ENCODE measurements around the gene MATN1.
"Not testable (repeated sequence)": the region's sequence is repeated elsewhere in the genome, so short reads cannot be mapped to it uniquely, and the experiment has no call there.

Gene MATN1, protein sequence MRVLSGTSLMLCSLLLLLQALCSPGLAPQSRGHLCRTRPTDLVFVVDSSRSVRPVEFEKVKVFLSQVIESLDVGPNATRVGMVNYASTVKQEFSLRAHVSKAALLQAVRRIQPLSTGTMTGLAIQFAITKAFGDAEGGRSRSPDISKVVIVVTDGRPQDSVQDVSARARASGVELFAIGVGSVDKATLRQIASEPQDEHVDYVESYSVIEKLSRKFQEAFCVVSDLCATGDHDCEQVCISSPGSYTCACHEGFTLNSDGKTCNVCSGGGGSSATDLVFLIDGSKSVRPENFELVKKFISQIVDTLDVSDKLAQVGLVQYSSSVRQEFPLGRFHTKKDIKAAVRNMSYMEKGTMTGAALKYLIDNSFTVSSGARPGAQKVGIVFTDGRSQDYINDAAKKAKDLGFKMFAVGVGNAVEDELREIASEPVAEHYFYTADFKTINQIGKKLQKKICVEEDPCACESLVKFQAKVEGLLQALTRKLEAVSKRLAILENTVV

DNA sequence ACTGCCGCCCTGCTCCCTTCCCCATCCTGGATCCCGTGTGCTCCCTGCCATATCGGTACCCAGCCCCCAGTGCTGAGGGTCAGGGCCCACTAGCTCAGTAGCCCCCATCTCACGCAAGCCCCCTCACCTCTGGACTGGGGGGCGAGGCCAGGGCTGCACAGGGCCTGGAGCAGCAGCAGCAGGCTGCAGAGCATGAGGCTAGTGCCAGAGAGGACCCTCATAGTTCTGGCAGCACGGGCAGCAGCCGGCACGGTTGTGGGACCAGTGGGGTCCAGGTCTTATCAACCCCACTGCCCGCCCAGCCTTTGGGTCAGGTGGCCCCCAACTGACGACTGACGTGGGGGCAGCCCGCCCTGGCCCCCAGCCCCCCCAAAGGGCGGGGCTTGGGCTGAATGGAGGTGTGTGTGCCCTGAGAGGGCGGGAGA is at the start of gene MATN1:
Gene MATN1, minus strand, starts transcription at position 255 of the 425 bp plus-strand sequence. Its CDS starts 34 bp downstream, at position 221.
- no peak for DNase-seq

DNA sequence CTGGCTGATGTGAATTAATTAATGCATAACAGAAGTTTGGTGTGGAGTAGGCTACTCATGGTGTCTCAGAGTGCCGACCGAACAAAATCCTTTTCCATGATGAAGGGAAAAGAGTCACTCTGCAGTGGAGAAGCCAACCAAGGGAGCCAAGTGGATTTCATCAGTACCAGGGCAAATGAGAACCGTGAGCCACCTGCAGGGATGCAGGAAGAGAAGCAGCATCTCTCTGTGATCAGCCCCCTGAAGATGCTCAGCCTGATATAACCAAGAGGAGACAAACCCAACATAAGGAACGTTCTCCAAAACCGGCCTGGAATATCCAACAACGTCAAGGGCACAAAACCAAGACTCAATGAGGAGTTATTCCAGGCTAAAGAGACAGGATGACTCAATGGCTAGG is 47.6 kb upstream of the MATN1 start:
- DNase-seq, result no peak

DNA sequence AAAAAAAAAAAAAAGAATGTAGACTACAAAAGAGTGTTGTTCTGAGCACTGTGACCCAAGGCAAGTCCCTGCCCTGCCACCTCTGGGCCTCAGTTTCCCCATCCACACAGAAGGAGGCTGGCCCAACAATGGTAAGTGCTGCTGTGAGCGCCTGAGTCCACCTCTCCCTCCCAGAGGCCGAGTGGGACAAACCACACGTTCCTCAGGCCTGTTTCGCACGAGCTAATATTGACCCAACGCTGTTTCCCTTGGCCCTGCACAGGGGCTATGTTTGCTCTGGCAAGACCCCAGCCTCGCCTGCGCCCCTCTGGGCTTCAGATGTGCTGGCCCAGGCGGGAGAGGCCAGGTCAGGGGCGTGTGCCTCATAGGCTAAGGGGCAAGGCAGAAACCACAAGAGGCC is 46.8 kb upstream of the MATN1 start:
- no peak for DNase-seq

DNA sequence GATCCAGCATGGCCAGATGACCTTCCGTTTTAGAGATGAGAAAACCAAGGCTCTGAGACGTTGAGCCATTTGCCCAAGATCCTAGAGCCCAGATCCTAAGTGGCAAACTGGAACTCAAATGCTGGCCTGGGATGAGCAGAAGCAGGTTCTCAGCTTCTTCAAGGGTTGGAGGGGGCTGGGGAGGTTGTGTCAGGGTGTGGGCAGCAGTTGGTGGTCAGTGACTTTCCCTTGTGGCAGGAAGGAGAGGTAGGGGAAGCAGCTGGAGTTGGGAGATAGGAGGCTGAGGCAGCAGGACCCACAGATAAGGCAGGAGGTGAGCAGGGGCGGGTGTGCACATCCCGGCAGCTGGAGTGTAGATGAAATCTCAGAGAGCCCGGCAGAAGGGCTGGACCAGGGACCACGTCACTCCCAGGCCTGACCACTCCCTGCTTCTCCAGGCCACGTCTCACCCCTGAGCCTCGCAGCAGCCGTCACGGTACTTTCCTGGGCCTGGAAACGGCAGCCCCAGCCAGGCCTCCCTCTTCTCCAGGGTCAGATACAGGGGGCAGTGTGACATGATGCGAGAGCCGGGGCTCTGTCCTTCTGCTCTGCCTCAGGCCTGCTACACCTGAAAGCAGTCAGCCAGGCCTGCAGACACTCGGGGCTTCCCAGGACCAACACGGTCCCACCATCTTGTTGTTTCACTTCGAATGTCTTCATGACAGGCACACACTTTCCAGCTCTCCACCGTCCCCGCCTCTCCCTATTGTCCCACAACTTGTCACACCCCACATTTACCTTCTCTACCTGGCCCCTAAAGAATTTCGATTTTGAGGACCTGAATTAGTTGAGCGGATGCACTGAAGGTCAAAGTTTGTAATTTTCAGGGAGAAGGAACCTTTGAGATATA is 45.7 kb upstream of the MATN1 start:
- DNase-seq, result no peak

DNA sequence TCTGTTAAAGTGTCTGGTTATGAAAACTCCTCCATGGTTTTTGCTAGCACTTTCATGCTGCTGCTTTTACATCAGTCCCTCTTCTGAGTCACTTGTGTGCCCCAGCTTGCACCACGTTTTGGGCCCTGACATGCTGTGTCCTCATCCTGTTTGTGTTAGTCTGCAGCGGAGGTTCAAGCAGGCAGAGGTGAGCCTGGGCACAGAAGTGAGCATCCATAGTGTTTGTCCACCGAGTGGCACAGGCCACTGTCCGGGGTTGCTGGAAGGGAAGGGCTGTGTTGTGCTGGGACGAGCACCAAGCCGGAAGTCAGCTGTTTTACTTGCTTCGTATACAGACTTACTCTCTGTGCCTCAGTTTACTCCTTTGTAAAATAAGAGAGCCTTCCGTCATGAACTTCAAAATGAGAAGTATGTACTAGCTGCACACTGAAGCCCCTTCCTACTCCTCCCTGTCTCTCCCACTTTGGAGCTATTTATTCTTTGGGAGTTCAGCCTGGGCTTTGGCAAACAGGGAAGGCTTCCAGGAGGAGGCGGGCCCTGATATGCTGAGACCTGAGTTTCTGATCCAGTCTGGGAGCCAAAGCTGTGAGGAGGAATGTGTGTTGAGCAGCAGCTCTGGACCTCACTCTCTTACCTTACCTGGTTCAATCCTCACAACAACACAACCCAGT is 44.9 kb upstream of the MATN1 start:
- no peak for DNase-seq

DNA sequence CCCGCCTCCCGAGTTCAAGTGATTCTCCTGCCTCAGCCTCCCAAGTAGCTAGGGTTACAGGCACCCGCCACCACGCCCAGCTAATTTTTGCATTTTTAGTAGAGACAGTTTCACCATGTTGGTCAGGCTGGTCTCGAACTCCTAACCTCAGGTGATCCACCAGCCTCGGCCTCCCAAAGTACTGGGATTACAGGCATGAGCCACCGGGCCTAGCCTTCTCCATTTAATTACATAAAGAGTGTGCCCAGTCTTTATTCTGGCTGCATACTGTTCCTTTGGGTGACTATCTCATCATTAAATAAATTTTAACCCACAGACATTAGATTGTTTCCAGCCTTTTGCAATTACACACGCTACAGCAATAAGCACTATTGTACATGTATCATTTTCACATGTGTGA is 43.6 kb upstream of the MATN1 start:
- DNase-seq, result not testable (repeated sequence)

DNA sequence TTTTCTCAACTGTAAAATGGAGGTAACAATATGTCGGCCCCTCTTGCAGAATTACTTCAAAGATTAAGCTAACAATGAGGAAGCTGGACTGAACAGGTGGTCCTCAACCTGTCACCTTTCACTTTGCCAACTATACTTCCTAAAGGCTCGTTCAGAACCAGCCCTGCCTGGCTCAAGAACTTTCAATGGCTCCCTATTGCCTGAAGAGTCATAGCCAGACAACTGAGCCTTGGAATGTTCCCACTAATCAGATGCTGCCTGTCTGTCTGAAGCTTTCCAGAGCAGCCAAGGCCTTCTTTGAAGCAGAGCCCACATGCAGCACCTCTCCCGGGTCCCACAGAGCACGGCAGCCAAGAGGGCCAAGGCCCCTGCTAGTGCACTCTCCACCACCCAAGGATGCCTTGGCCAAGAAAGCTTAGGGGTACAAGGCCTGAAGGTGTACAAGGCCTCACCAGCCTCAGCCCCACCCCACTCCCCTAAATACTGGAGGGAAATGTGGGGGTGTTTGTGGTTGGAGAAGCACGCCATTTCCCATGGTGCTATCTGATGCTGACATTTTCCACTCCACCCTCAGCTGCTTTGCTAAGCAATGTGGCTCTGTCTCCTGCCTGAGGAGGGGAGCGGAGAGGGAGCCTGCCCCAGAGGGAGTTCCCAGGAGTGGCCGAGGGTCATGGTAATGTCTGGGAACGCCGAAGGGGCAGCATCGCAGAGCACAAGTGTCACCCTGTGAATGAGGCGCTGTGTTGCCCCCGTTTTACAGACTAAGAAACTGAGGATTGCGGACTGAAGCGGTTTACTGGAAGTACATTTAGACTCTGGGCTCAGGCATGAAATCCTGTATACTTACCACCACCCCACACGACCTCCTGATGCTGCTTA is 42.4 kb upstream of the MATN1 start:
- DNase-seq, result no peak

DNA sequence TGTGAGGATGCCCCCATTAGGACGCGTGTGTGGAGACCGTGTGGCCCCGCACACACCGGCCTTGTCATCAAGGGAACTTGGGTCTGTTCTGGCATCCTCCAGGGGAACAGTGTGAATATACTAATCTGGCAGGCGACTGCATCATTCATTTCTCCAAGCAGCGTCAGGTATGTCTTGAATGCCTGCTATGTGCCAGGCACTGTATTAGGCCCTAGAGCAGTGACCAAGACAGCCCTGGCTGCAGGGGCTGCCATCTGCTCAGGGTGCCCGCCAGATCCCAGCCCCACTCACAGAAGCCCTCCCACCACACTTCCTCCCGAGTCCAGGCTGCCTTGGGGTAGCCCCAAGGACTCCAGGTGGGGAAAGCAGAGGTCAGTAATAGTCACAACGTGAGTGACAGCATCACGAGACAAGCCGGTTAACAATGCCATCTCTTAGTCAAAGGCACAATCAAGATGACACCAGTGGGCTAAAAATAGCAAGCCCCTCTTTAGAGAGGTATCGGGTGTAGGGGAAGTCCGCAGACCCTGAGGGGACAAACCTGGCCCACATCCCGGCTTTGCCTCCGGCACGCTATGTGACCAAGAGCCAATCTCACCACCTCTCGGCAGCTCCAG is 41.7 kb upstream of the MATN1 start:
- no peak for DNase-seq

DNA sequence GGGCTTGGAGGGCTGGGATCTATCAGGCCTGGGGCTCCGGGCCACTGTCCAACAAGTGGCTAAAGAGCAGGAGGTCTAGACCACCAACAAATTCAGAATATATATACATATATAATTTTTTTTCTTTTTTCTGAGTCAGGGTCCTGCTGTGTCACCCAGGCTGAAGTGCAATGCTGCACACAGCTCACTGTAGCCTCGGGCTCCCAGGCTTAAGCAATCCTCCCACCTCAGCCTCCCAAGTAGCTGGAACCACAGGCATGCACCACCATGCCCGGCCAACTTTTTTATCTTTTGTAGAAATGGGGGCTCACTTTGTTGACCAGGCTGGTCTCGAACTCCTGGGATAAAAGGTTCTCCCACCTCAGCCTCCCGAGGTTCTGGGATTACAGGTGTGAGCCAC is 41.0 kb upstream of the MATN1 start:
- no peak for DNase-seq

DNA sequence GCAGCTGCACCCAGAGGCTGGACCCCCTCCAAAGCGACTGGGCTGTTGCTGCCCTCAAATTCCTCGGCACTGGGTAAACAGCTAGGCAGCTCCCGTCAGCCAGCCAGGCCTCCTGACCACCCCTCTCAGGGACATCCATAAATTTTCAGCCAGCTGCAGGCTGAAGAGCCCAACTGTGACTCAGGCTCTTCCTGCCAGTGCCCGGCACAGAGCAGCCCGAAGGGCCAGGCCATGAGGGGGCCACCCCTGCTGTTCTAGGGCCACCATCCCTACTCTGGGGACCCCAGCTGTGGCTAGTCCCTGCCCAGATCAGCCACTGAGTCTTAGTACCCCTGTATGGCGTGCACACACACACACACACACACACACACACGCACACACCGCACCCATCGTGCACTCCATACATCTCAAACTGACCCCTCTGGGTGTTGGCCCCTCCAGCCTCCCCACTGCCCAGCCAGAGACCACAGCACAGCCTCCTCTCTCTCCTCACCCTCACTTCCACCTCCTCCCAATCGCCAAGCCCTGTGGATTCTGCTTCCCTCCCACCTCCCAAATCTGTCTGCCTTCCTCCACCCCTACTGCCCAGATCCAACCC is 40.4 kb upstream of the MATN1 start:
- DNase-seq, result no peak

DNA sequence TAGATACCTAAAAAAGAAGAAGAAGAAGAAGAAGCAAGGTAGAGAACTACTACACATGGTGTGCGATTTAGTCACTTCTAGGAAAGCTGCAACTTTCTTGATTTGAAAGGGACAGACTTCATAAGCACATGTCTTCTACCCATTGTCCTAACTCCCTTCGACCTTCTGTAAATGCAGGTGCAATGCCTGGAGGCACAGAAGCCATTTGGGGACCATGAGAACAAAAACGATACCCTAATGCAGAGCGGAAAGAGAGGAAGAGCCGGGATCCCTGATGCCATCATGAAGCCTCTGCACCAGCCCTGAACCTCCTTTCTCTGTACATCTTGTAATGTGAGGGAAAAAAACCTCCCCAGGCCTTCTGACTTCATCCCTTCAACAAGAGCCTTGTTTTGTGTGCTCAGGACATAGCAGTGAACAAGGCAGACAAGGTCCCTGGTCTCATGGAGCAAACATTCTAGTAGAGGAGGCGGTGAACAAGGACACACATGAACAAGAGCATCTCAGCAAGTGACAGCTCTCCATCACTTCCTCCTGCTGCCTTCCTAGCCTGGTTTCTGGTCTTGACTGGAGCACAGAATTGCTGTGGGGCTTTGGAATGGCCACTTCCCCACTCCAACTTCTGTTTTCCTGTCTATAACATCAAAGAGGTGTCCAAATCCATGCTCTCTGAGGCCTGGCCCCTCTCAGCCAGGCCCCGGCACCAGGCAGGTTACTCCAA is 39.7 kb upstream of the MATN1 start:
- no peak for DNase-seq

DNA sequence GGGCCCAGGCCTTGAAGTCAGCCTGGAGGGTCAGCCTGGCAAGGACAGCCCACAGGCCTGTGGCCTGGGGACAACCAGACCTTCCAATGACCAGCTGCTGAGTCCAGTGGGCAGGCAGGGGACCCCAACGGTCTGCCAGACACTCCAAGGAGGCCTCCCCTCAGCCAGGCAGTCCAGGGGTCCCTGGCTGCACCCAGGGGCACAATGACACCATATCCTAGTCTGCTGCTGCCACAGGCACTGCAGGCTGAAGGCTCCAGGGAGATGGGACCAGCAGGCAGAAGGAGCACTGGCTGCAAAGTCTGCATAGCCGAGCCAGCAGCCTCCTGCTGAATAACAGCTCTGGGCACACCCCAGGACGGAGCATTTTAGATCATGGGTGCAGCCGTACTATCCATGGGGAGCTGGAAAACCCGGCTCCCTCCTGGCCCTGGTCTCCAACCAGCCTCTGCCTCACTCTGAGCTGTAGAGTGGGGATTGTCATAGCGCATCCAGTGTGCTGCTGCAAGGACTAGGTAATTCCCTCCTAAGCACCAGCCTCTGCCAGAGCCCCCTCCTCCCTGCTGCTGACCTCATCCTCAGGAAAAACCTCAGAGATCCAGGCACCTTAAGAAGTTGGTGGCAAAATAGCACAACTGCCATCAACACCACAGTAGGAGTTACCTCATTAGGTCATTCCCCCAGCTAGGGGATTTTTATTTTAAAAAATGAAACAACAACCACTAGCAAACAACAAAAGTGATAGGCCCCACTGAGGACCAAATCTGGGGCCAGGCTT is 39.0 kb upstream of the MATN1 start:
- no peak for DNase-seq

DNA sequence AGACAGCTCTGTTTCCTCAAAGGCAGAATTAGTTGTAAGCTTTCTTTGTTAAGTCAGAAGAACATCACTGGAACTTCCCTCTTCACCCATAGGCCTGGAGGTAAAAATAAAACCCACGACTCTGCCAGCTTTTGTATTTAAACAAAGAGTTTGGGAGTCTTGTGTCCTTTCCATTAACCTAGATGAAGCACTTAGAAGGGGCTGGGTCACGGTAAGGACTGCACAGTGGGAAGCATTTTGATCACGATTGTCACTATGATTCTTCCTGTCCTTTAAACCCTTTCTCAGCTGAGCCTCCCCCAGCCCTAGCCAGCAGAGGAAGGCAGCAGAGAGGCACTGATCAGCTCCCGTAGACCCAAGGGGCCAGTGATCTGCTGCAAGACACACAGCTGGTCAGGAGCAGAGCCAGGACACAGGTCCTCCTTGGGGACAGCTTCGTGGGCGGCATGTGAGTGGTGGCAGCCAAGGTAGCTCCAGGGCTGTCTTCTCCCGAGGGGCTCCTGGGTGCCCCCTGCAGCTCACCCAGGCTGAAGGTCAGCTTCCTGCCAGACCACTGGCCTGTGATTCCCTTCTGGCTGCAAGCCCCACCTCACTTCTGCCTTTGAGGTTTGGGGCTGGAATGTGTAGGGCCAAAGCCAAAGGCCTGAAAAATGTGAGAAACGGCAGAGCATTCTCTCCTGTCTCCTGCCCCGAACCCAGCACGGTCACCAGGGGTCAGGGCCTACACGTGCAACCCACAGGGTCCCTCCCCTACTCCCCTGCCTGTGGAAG is 38.2 kb upstream of the MATN1 start:
- no peak for DNase-seq

DNA sequence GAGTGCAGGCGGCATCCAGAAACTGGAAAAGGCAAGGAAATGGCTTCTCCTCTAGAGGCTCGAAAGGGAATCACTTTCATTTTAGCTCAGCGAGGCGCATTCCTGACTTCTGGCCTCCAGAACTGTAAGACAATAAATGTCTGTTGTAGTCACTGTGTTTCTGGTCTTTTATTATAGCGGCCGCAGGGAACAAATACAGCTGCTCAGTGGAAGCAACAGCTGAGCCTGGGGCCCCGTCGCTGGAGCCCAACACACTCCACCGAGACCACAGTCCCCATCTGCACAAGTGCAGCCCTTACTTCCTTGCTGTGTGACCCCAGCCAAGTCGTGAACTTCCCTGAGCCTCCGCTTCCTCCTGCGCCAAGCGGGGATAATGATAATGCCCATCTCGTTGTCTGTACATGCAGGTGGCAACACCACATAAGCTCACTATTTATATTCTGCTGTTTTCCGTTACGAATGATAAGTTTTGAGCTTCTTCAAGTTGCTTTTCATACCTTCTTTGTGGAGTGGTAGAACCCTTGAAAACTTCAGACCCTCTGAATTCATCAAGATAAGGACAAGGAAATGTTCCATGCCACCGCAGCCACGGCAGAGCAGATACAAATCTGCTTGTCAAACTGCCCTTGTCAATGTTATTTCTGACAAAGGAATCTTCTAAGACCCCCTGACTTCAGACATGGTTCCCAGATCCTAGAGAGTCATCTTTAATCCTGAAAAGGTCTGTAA is 37.4 kb upstream of the MATN1 start:
- no peak for DNase-seq

DNA sequence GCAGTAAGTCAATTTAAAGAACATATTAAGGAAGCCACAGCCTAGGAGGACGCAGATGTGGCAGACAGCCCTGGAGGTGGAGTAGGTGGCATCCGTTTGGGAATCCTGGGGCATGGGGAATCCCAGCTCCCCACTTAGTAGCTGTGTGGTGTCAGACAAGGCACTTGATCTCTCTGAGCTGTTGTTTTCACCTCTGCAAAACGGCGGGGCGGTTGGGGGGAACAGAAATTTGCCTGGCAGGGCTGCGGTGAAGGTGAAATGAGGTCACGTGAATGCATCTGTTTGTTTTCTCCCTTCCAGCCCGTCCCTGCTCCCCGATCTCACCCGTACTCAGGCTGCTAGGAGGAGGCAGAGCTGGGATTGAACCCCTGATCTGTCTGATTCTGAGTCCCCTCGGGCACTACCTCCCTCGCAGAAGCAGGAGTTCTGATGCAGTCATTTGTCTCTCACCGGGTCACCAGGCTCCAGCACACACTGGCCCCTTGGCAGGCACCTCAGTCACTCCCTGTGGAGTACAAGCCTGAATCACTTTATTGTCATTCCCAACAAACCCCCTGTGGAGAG is 36.4 kb upstream of the MATN1 start:
- DNase-seq, result no peak

DNA sequence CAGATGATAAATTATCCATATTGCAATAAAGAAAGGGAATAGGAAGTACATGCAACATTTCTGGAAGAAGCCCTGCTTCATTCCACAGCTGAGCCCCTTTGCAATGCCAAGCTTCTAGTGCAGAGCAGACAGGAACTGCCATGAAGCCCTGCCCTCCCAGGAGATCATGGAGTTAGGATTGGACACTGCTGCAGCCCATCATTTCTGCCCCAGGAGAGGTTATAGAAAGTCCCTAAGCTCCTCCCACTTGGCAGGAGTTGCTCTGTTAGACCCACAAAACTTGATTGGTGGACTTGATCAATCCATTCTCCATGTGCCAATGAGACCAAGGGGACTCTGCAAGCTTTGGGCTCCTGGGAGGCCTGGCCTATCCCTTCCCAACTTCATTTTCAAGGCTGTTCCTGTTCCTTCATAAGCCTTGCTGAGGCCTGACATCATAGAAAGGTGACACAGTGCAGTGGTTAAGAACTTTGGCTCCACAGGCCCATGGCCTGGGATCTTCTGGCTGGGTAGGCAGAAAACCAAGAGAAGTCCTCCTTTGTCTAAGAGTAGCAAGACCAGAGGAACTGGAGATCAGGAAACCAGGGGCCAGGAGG is 35.5 kb upstream of the MATN1 start:
- DNase-seq, result no peak

DNA sequence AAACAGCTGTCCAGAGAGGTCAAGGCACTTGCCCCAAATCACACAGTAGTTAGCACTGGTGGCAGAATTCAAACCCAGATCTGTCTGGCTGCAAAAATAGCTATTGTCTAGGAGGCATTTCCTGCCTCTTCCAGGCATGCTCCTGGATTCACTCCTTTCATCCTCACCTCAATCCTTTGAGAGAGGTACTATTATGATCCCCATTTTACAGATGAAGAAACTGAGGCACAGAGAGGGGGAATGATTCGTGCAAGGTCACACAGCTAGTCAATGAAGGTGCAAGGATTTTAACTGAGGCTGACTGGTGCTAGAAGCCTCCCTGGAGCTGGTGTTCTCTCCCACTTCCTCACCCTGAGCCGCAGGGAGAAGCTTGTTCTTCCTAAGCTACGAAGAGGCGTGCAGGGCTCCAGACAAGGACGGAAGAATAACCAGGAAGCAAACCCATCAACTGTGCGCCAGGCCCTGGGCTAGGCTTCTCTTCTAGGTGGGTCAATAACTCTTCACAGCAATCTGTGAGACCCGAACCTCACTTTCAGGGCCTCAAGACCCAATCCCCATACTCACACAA is 34.8 kb upstream of the MATN1 start:
- DNase-seq, result no peak
